ENCODE measurements around the gene TMEM95.

DNA sequence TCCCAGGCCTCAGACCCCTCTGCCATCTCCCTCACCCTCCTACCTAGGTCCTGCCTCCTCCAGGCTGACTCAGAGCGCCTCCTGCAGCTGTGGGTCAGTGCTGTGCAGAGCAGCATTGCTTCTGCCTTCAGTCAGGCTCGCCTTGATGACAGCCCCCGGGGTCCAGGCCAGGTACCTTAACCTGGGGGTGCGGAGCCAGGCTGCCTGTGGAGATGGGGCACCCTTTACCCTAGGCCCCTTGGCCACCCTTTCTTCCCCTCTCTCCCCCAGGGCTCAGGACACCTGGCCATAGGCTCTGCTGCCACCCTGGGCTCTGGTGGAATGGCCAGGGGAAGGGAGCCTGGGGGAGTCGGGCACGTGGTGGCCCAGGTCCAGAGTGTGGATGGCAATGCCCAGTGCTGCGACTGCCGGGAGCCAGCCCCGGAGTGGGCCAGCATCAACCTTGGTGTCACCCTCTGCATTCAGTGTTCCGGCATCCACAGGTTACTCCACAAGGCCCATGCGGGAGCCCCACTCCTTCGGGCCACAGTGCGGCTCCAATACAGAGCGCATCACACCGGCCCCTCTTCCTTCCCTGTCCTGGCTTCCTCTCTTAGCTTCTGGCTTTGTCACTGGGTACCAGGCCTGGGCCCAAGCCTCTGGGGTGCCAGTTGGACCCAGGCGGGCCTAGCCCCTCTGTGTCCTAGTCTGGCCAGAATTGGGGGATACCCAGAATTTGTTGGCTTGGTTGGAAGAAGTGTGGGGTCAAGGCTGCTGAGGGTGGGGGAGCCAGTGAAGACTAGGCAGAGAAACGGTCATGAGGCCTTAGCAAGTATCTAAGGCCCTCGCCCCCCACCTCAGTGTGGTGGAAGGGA lies 8.0 kb upstream of the TMEM95 start:
- TF ChIP-seq CTCF (IDR thresholded peaks at IDR 0.05; ENCODE audit: low read depth, low read length) (no peak), EZH2phosphoT487 (IDR thresholded peaks at IDR 0.05; ENCODE audit: low read depth) (no peak)

Measured in OCI-LY3 (cell line).